Eye (tissue), 1 donor: ENCODE measurements around the gene PAPOLB.

Source experiments
- DNase-seq: peaks from one replicate; pipeline ENCODE4 v3.0.0-alpha.2; 2015

The PAPOLB gene

GRCh38 chr7:4820405-4820966, 41.3 kb downstream of the PAPOLB start:
- no peak for DNase-seq

- no peak for DNase-seq
Measured at GRCh38 chr7:4819560-4820404, 42.0 kb downstream of the PAPOLB start.

GRCh38 chr7:4818000-4818794, 43.6 kb downstream of the PAPOLB start:
- no peak for DNase-seq

GRCh38 chr7:4817178-4817901, 44.5 kb downstream of the PAPOLB start:
- no peak for DNase-seq

DNA sequence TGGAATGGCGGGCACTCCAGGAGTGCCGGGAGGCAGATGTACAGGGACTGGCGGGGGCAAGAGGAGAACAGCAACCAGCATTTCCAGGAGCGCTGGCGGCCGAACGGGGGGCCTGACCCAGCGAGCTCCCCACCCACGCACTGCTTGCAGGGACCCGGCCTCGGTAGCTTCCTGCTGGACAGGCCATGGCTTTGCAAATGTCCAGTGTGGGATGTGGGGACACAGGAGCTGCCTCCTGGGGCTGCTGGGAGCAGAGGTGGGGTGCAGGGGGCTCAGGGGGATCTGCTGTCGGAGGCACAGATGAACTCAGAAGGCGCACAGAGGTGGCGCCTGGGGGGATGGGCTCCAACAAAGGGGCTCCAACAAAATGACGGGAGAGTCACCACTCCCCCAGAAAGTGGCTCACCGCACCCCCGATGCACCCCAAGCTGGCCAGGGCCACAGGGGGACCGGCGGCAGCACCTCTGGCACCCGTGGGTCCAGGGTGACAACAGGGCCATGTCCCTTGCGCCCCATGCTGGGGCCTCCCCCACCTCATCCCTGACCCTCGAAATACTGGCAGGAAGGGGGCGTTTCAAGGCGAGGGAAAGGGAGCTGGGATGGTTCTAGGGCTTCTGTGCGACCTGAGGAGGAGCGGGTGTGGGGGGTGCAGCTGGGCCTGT, 45.3 kb downstream of the PAPOLB start:
- no peak for DNase-seq

GRCh38 chr7:4815609-4816418, 46.0 kb downstream of the PAPOLB start:
- DNase-seq = no peak

- no peak for DNase-seq
Measured at GRCh38 chr7:4815121-4815520, 46.7 kb downstream of the PAPOLB start.

GRCh38 chr7:4814433-4814832, 47.4 kb downstream of the PAPOLB start:
- DNase-seq = no peak

DNA sequence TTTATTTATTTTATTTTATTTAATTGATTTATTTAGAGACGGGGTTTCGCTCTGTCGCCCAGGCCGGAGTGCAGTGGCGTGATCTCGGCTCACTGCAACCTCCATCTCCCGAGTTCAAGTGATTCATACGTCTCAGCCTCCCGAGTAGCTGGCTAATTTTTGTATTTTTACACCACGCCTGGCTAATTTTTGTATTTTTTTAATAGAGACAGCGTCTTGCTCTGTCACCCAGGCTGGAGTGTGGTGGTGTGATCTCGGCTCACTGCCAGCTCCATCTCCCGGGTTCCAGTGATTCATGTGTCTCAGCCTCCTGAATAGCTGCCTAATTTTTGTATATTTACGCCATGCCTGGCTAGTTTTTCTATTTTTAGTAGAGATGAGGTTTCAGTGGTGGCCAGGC, 52.2 kb downstream of the PAPOLB start:
- DNase-seq = no peak

- no peak for DNase-seq
Measured at GRCh38 chr7:4809091-4809591, 52.7 kb downstream of the PAPOLB start.

DNA sequence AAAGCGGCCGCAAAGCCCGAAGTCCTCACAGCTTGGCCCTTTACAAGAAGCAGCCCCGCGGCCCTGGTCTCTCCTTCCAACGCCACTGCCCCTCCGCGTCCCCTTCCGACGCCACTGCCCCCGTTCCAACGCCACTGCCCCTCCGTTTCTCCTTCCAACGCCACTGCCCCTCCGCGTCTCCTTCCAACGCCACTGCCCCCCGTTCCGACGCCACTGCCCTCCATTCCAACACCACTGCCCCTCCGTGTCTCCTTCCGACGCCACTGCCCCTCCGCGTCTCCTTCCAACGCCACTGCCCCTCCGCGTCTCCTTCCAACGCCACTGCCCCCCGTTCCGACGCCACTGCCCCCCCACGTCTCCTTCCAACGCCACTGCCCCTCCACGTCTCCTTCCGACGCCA, 53.3 kb downstream of the PAPOLB start:
- no peak for DNase-seq

DNA sequence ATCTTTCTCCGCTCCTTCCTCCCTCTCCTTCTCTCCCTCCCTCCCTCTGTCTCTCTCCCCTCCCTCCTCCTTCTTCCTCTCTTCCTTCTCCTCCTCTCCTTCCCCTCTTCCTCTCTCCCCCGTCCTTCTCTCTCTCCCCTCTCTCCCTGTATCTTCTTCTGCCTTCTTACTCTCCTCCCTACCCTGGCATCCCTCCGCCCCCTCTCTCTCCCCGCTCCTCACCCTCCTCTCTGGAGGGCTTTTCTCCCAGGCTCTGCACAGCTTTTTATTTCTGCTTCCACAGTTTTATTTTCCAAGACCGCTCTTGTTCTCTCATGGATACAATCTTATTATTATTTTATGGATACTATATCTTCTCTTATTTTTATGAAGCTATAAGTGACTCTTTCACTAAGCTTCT, 53.8 kb downstream of the PAPOLB start:
- no peak for DNase-seq
